ENCODE results near the gene PRKAR2B.
"Not testable (repeated sequence)": the region's sequence is repeated elsewhere in the genome, so short reads cannot be mapped to it uniquely, and the experiment has no call there.

Gene PRKAR2B

GRCh38 chr7:107091306-107091705 lies 46.8 kb downstream of the PRKAR2B start:
- no peaks in the 10 kb centered on the region for H3K36me3 ChIP-seq (ENCODE audit: low read depth)
- DNase-seq (ENCODE audit: low spot score) (no peak), ATAC-seq (ENCODE audit: low read depth) (no peak)
- H3K27ac ChIP-seq (ENCODE audit: poor library complexity, severe bottlenecking), result no peak overlapping the region
- H3K4me3 ChIP-seq (ENCODE audit: severe bottlenecking), result no peak overlapping the region
- H3K27me3 ChIP-seq (ENCODE audit: insufficient read depth, poor library complexity, severe bottlenecking), result peaks cover 4% of the 10 kb centered on the region
- no peak for TF ChIP-seq CTCF (IDR thresholded peaks at IDR 0.05; ENCODE audit: poor library complexity, severe bottlenecking)
- H3K4me1 ChIP-seq (ENCODE audit: insufficient read depth, poor library complexity, severe bottlenecking), result no peaks in the 10 kb centered on the region
- H3K9me3 ChIP-seq (ENCODE audit: severe bottlenecking), result no peaks in the 10 kb centered on the region

- not testable (repeated sequence) for H3K4me1 ChIP-seq (ENCODE audit: insufficient read depth, poor library complexity, severe bottlenecking); DNase-seq (ENCODE audit: low spot score); H3K27ac ChIP-seq (ENCODE audit: poor library complexity, severe bottlenecking); H3K9me3 ChIP-seq (ENCODE audit: severe bottlenecking); ATAC-seq (ENCODE audit: low read depth); H3K27me3 ChIP-seq (ENCODE audit: insufficient read depth, poor library complexity, severe bottlenecking); H3K4me3 ChIP-seq (ENCODE audit: severe bottlenecking); H3K36me3 ChIP-seq (ENCODE audit: low read depth)
These were observed 49.2 kb downstream of the PRKAR2B start for GRCh38 chr7:107093671-107094070.

GRCh38 chr7:107099154-107099553 lies 54.6 kb downstream of the PRKAR2B start:
- H3K36me3 ChIP-seq (ENCODE audit: low read depth); H3K4me1 ChIP-seq (ENCODE audit: insufficient read depth, poor library complexity, severe bottlenecking); H3K27me3 ChIP-seq (ENCODE audit: insufficient read depth, poor library complexity, severe bottlenecking); ATAC-seq (ENCODE audit: low read depth); DNase-seq (ENCODE audit: low spot score); H3K9me3 ChIP-seq (ENCODE audit: severe bottlenecking); H3K27ac ChIP-seq (ENCODE audit: poor library complexity, severe bottlenecking); H3K4me3 ChIP-seq (ENCODE audit: severe bottlenecking): not testable (repeated sequence)

GRCh38 chr7:107100824-107101223 lies 56.3 kb downstream of the PRKAR2B start:
- ATAC-seq (ENCODE audit: low read depth) (no peak), DNase-seq (ENCODE audit: low spot score) (no peak)
- no peaks in the 10 kb centered on the region for H3K36me3 ChIP-seq (ENCODE audit: low read depth)
- H3K27ac ChIP-seq (ENCODE audit: poor library complexity, severe bottlenecking), result no peak overlapping the region
- no peak for TF ChIP-seq CTCF (IDR thresholded peaks at IDR 0.05; ENCODE audit: poor library complexity, severe bottlenecking)
- H3K4me1 ChIP-seq (ENCODE audit: insufficient read depth, poor library complexity, severe bottlenecking), result no peaks in the 10 kb centered on the region
- peaks cover 3% of the 10 kb centered on the region for H3K27me3 ChIP-seq (ENCODE audit: insufficient read depth, poor library complexity, severe bottlenecking)
- H3K9me3 ChIP-seq (ENCODE audit: severe bottlenecking), result no peaks in the 10 kb centered on the region
- no peak overlapping the region for H3K4me3 ChIP-seq (ENCODE audit: severe bottlenecking)

- Histone ChIP-seq H3K4me3 (ENCODE audit: severe bottlenecking) (no peak overlapping the region), H3K27me3 (ENCODE audit: insufficient read depth, poor library complexity, severe bottlenecking) (peaks cover 3% of the 10 kb centered on the region), H3K36me3 (ENCODE audit: low read depth) (no peaks in the 10 kb centered on the region), H3K4me1 (ENCODE audit: insufficient read depth, poor library complexity, severe bottlenecking) (no peaks in the 10 kb centered on the region), H3K27ac (ENCODE audit: poor library complexity, severe bottlenecking) (no peak overlapping the region), H3K9me3 (ENCODE audit: severe bottlenecking) (no peaks in the 10 kb centered on the region)
- no peak for TF ChIP-seq CTCF (IDR thresholded peaks at IDR 0.05; ENCODE audit: poor library complexity, severe bottlenecking)
- ATAC-seq (ENCODE audit: low read depth), result peak; percentile 52
- no peak for DNase-seq (ENCODE audit: low spot score)
These were observed 58.9 kb downstream of the PRKAR2B start for GRCh38 chr7:107103369-107103768.

- H3K36me3 ChIP-seq (ENCODE audit: low read depth), result no peaks in the 10 kb centered on the region
These were observed 60.3 kb downstream of the PRKAR2B start for GRCh38 chr7:107104801-107105200.

More at GRCh38 chr7:107104801-107105200, 60.3 kb downstream of the PRKAR2B start:
- no peaks in the 10 kb centered on the region for H3K4me1 ChIP-seq (ENCODE audit: insufficient read depth, poor library complexity, severe bottlenecking)
- H3K4me3 ChIP-seq (ENCODE audit: severe bottlenecking), result no peak overlapping the region
- no peak for DNase-seq (ENCODE audit: low spot score)
- H3K9me3 ChIP-seq (ENCODE audit: severe bottlenecking), result no peaks in the 10 kb centered on the region
- H3K27me3 ChIP-seq (ENCODE audit: insufficient read depth, poor library complexity, severe bottlenecking), result peaks cover 3% of the 10 kb centered on the region
- no peak for TF ChIP-seq CTCF (IDR thresholded peaks at IDR 0.05; ENCODE audit: poor library complexity, severe bottlenecking)
- H3K27ac ChIP-seq (ENCODE audit: poor library complexity, severe bottlenecking), result no peak overlapping the region
- no peak for ATAC-seq (ENCODE audit: low read depth)

Data from RWPE2 (cell line).